ENCODE results near the gene ACTG2. TPM values are rescaled to one million over a fixed set of nuclear protein-coding genes. Genes with fewer than 3 reads are reported as not detected.

ACTG2 gene
- total and polyA plus RNA-seq, 7 donors, result 16.9 to 10,290 (median 3,612) TPM

- TF ChIP-seq POLR2A (IDR thresholded peaks at IDR 0.05) (no peak), CTCF (IDR thresholded peaks at IDR 0.05) (no peak), POLR2AphosphoS5 (IDR thresholded peaks at IDR 0.05) (peak; percentile 20 to 68 (median 44)), EP300 (IDR thresholded peaks at IDR 0.05) (no peak)
- peak overlapping the region; percentile 58 to 79 (median 75) for H3K4me3 ChIP-seq
- DNase-seq, result peak; percentile 59
These were observed 3.8 kb downstream of the ACTG2 start for GRCh38 chr2:73896362-73897239.

GRCh38 chr2:73897240-73897583 lies 4.4 kb downstream of the ACTG2 start:
- H3K4me3 ChIP-seq, result peak overlapping the region; percentile 58 to 79 (median 75)
- WGBS, 2 donors, result 79 to 90% methylated on average over 4 of the region's 4 CpGs
- peaks cover 49 to 75% (median 62%) of the 10 kb centered on the region in 4 donors for H3K36me3 ChIP-seq
- peak overlapping the region; percentile 90 to 99 (median 94) for H3K27ac ChIP-seq
- TF ChIP-seq POLR2AphosphoS5 (IDR thresholded peaks at IDR 0.05) (peak in 3 of 4 donors; percentile 28 to 63 (median 61)), EP300 (IDR thresholded peaks at IDR 0.05) (no peak)
- H3K27me3 ChIP-seq, result no peaks in the 10 kb centered on the region
- no peaks in the 10 kb centered on the region for H3K9me3 ChIP-seq
- DNase-seq, result peak; percentile 68
- peaks cover 0 to 33% (median 26%) of the 10 kb centered on the region in 4 donors for H3K4me1 ChIP-seq
- intact Hi-C loops (cut with DNase I), result no loop called here

More at GRCh38 chr2:73896362-73897239, 3.8 kb downstream of the ACTG2 start:
- H3K36me3 ChIP-seq, result peaks cover 44 to 69% (median 57%) of the 10 kb centered on the region in 4 donors
- no peaks in the 10 kb centered on the region for H3K27me3 ChIP-seq
- peak overlapping the region; percentile 90 to 99 (median 94) for H3K27ac ChIP-seq
- intact Hi-C loops (cut with DNase I), result no loop called here
- peaks cover 0 to 34% (median 26%) of the 10 kb centered on the region in 4 donors for H3K4me1 ChIP-seq
- 49 to 75% methylated on average over 15 of the region's 15 CpGs for WGBS, 2 donors
- no peaks in the 10 kb centered on the region for H3K9me3 ChIP-seq

GRCh38 chr2:73897934-73898333 lies 5.1 kb downstream of the ACTG2 start:
- Histone ChIP-seq H3K9me3 (no peaks in the 10 kb centered on the region), H3K27me3 (no peaks in the 10 kb centered on the region), H3K27ac (peak overlapping the region; percentile 90 to 99 (median 94)), H3K4me3 (peak overlapping the region; percentile 58 to 79 (median 75)), H3K4me1 (peaks cover 0 to 37% (median 31%) of the 10 kb centered on the region in 4 donors), H3K36me3 (peaks cover 56 to 82% (median 69%) of the 10 kb centered on the region in 4 donors)
- WGBS, 2 donors, result 25 to 64% methylated on average over 6 of the region's 6 CpGs
- peak; percentile 62 to 82 (median 77) for TF ChIP-seq POLR2AphosphoS5 (IDR thresholded peaks at IDR 0.05)
- no peak for TF ChIP-seq CTCF (IDR thresholded peaks at IDR 0.05)
- TF ChIP-seq EP300 (IDR thresholded peaks at IDR 0.05), result peak; percentile 17 to 83 (median 50)
- peak in 1 of 2 donors; percentile 8 for TF ChIP-seq POLR2A (IDR thresholded peaks at IDR 0.05)
- intact Hi-C loops (cut with DNase I), result no loop called here
- peak; percentile 87 for DNase-seq

- H3K36me3 ChIP-seq, result peaks cover 54 to 84% (median 68%) of the 10 kb centered on the region in 4 donors
- peak; percentile 52 for DNase-seq
These were observed 7.1 kb downstream of the ACTG2 start for GRCh38 chr2:73899801-73900336.

GRCh38 chr2:73901143-73901542 lies 8.3 kb downstream of the ACTG2 start:
- intact Hi-C loops (cut with DNase I), result no loop called here
- TF ChIP-seq POLR2AphosphoS5 (IDR thresholded peaks at IDR 0.05), result peak in 3 of 4 donors; percentile 43 to 81 (median 76)
- no peak for TF ChIP-seq CTCF (IDR thresholded peaks at IDR 0.05)
- Histone ChIP-seq H3K4me3 (peak overlapping the region in 3 of 4 donors; percentile 58 to 79 (median 75)), H3K27ac (peak overlapping the region; percentile 90 to 99 (median 94)), H3K36me3 (peaks cover 48 to 84% (median 56%) of the 10 kb centered on the region in 4 donors), H3K9me3 (no peaks in the 10 kb centered on the region), H3K27me3 (no peaks in the 10 kb centered on the region), H3K4me1 (peaks cover 0 to 48% (median 35%) of the 10 kb centered on the region in 4 donors)
- WGBS, 2 donors, result 88 to 89% methylated on average over 10 of the region's 10 CpGs
- peak; percentile 58 for DNase-seq

More at GRCh38 chr2:73899801-73900336, 7.1 kb downstream of the ACTG2 start:
- H3K4me3 ChIP-seq, result peak overlapping the region; percentile 58 to 79 (median 75)
- H3K27me3 ChIP-seq, result no peaks in the 10 kb centered on the region
- peaks cover 0 to 48% (median 35%) of the 10 kb centered on the region in 4 donors for H3K4me1 ChIP-seq
- no peaks in the 10 kb centered on the region for H3K9me3 ChIP-seq
- peak overlapping the region; percentile 90 to 99 (median 94) for H3K27ac ChIP-seq
- TF ChIP-seq POLR2AphosphoS5 (IDR thresholded peaks at IDR 0.05) (peak in 3 of 4 donors; percentile 13 to 57 (median 57)), EP300 (IDR thresholded peaks at IDR 0.05) (no peak)
- 85 to 89% methylated on average over 8 of the region's 8 CpGs for WGBS, 2 donors
- intact Hi-C loops (cut with DNase I), result no loop called here
